IMR-90 (cell line): ENCODE results near the gene MRPL20.

Source experiments
- BHLHE40 ChIP-seq: fragments of 150-350 bp; IDR thresholded peaks from 2 replicates; pipeline ENCODE4 v1.6.1; 2016; ENCODE audit warnings: mild to moderate bottlenecking, low read depth, low read length
- MAZ ChIP-seq: IDR thresholded peaks from 2 replicates; pipeline ENCODE4 v1.6.1; 2012; ENCODE audit warnings: low read depth, mild to moderate bottlenecking, low read length, improper control_type of control experiment, moderate library complexity, borderline replicate concordance
- MXI1 ChIP-seq: IDR thresholded peaks from 2 replicates; pipeline ENCODE4 v1.6.1; 2012; ENCODE audit warnings: low read depth, mild to moderate bottlenecking, low read length, moderate library complexity, borderline replicate concordance
- NFE2L2 ChIP-seq: fragments of 150-350 bp; IDR thresholded peaks from 2 replicates; pipeline ENCODE4 v1.6.1; 2016; ENCODE audit warnings: low read depth, mild to moderate bottlenecking, low read length
- POLR2A ChIP-seq: IDR thresholded peaks from 2 replicates; pipeline ENCODE4 v1.6.1; 2012; ENCODE audit warnings: mild to moderate bottlenecking, low read depth, low read length
- RAD21 ChIP-seq: IDR thresholded peaks from 2 replicates; pipeline ENCODE4 v1.6.1; 2012; ENCODE audit warnings: low read length, improper control_type of control experiment
- RCOR1 ChIP-seq: IDR thresholded peaks from 2 replicates; pipeline ENCODE4 v1.6.1; 2012; ENCODE audit warnings: mild to moderate bottlenecking, low read length, improper control_type of control experiment; ENCODE audit not compliant: insufficient replicate concordance
- RFX5 ChIP-seq: IDR thresholded peaks from 2 replicates; pipeline ENCODE4 v1.8.0; 2012; ENCODE audit warnings: low read depth, mild to moderate bottlenecking, low read length, moderate library complexity
- TF ChIP-seq, protein P1 (sequence below): conservative IDR thresholded peaks from 2 replicates; pipeline ENCODE4 v1.5.1; 2012; ENCODE audit warnings: mild to moderate bottlenecking, low read depth, low read length, improper control_type of control experiment
- TF ChIP-seq, protein P2 (sequence below): fragments of 150-350 bp; IDR thresholded peaks from 2 replicates; pipeline ENCODE4 v1.6.1; 2016; ENCODE audit warnings: low read depth, mild to moderate bottlenecking, low read length, moderate library complexity, borderline replicate concordance

GRCh38 chr1:1431845-1432273, 24.8 kb upstream of the MRPL20 start:
- TF ChIP-seq POLR2A = no peak
- no peak for TF ChIP-seq RAD21
- TF ChIP-seq, protein P1, sequence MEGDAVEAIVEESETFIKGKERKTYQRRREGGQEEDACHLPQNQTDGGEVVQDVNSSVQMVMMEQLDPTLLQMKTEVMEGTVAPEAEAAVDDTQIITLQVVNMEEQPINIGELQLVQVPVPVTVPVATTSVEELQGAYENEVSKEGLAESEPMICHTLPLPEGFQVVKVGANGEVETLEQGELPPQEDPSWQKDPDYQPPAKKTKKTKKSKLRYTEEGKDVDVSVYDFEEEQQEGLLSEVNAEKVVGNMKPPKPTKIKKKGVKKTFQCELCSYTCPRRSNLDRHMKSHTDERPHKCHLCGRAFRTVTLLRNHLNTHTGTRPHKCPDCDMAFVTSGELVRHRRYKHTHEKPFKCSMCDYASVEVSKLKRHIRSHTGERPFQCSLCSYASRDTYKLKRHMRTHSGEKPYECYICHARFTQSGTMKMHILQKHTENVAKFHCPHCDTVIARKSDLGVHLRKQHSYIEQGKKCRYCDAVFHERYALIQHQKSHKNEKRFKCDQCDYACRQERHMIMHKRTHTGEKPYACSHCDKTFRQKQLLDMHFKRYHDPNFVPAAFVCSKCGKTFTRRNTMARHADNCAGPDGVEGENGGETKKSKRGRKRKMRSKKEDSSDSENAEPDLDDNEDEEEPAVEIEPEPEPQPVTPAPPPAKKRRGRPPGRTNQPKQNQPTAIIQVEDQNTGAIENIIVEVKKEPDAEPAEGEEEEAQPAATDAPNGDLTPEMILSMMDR = no peak
- TF ChIP-seq BHLHE40 = no peak
- TF ChIP-seq, protein P2, sequence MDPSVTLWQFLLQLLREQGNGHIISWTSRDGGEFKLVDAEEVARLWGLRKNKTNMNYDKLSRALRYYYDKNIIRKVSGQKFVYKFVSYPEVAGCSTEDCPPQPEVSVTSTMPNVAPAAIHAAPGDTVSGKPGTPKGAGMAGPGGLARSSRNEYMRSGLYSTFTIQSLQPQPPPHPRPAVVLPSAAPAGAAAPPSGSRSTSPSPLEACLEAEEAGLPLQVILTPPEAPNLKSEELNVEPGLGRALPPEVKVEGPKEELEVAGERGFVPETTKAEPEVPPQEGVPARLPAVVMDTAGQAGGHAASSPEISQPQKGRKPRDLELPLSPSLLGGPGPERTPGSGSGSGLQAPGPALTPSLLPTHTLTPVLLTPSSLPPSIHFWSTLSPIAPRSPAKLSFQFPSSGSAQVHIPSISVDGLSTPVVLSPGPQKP = no peak
- no peak for TF ChIP-seq RCOR1
- TF ChIP-seq RFX5 = no peak
- TF ChIP-seq MAZ = no peak
- no peak for TF ChIP-seq MXI1
- no peak for TF ChIP-seq NFE2L2
